Neural crest cell (in vitro differentiated cells): ENCODE measurements around the gene CPA5. TPM values are rescaled to one million over a fixed set of nuclear protein-coding genes. Genes with fewer than 3 reads are reported as not detected.
A peak's percentile ranks its signal among the peaks of the same experiment; 100 is the strongest.

Experiments
- DNase-seq: peaks from one replicate; pipeline ENCODE4 v3.0.0; 2021; ENCODE audit warnings: low read depth, mixed read lengths, low spot score
- H3K27ac Mint-ChIP-seq: one replicate; pipeline ENCODE4 v1.8.0; 2021; ENCODE audit warnings: mild to moderate bottlenecking, mixed read lengths; ENCODE audit not compliant: unreplicated experiment
- H3K27me3 Mint-ChIP-seq: 2 replicates; pipeline ENCODE4 v1.8.0; 2021; ENCODE audit warnings: low read depth, mild to moderate bottlenecking, mixed read lengths
- H3K36me3 Mint-ChIP-seq: 2 replicates; pipeline ENCODE4 v1.8.0; 2021; ENCODE audit warnings: low read depth, mild to moderate bottlenecking, mixed read lengths
- H3K4me1 Mint-ChIP-seq: 2 replicates; pipeline ENCODE4 v1.8.0; 2021; ENCODE audit warnings: mixed read lengths
- H3K4me3 Mint-ChIP-seq: one replicate; pipeline ENCODE4 v1.8.0; 2021; ENCODE audit warnings: mild to moderate bottlenecking, mixed read lengths
- H3K9me3 Mint-ChIP-seq: 2 replicates; pipeline ENCODE4 v1.8.0; 2021; ENCODE audit warnings: mixed read lengths
- CTCF ChIP-seq: fragments of 200-600 bp; sonication (generic); conservative IDR thresholded peaks from 2 replicates; pipeline ENCODE4 v1.5.0; 2021; ENCODE audit warnings: antibody characterized with exemption, mild to moderate bottlenecking
- total RNA-seq: library from RNA; stranded (reverse); gene quantifications from 2 replicates; pipeline ENCODE4 v1.2.1, GENCODE V29; 2021

The CPA5 gene
- total RNA-seq, 1 donor from 2014 or later, result not detected

- no peaks in the 10 kb centered on the region for H3K9me3 Mint-ChIP-seq
- H3K4me1 Mint-ChIP-seq, result peaks cover 25% of the 10 kb centered on the region
- H3K27ac Mint-ChIP-seq, result peak overlapping the region; percentile 52
- no peaks in the 10 kb centered on the region for H3K36me3 Mint-ChIP-seq
- H3K4me3 Mint-ChIP-seq, result no peak overlapping the region
- no peak for DNase-seq
- TF ChIP-seq CTCF, result no peak
- H3K27me3 Mint-ChIP-seq, result no peaks in the 10 kb centered on the region
Observed at GRCh38 chr7:130322615-130323014, 22.0 kb upstream of the CPA5 start.

DNA sequence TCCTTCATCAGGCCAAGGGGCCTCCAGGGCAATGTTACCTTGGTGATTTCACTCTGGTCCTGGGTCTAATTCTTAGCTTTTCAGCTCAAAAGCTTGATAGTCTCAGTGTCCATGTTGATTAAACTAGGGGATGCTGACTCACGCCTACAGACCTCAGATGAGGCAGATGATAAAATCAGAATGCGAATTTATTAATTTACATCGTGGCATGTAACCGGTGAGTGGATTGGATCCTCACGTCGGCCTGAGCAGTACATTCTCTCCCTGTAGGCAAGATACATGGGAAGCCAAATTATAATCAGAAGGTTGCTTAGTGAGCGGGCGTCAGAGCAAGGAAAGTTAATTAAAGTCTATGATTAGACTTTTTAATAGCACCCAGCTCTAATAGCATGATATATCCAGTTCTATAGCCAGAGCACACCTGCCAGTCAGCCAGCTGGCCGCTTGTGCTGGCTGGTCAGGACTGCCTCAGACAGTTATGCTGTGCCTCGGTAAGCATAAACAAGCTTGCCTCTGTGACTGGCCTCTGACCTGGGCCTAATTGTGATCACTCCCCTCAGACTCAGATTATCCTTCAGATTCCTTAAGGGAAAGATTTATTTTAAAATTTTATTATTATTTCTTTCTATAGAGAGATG, 20.2 kb upstream of the CPA5 start:
- no peak for TF ChIP-seq CTCF
- Mint-ChIP-seq H3K4me1 (peaks cover 11% of the 10 kb centered on the region), H3K27ac (peak overlapping the region; percentile 75), H3K27me3 (no peaks in the 10 kb centered on the region), H3K4me3 (no peak overlapping the region), H3K9me3 (no peaks in the 10 kb centered on the region), H3K36me3 (no peaks in the 10 kb centered on the region)
- no peak for DNase-seq

DNA sequence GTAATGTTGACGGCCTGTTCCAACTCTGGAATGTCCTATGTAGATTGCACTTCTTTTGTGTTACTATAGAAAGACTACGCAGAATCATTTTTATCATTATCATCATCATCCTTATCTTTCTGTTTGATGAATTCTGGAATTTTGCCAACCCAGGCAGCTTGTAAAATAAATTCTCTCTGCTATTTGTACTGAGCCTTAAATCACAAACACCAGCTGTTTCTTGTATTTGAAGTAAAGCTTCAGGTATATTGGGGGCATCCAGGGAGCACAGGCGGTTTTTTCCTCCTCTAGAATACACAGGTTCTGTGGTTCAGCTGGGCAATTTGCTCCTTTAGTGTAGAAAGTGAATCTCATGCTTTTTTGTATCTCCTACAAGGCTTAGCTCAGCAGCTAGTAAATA, 14.9 kb upstream of the CPA5 start:
- no peak for DNase-seq
- H3K27me3 Mint-ChIP-seq, result no peaks in the 10 kb centered on the region
- H3K9me3 Mint-ChIP-seq, result no peaks in the 10 kb centered on the region
- H3K4me3 Mint-ChIP-seq, result no peak overlapping the region
- H3K4me1 Mint-ChIP-seq, result peaks cover under 1% of the 10 kb centered on the region
- no peak overlapping the region for H3K27ac Mint-ChIP-seq
- no peak for TF ChIP-seq CTCF
- no peaks in the 10 kb centered on the region for H3K36me3 Mint-ChIP-seq

GRCh38 chr7:130332259-130333053, 12.2 kb upstream of the CPA5 start:
- no peaks in the 10 kb centered on the region for H3K36me3 Mint-ChIP-seq
- no peak for TF ChIP-seq CTCF

GRCh38 chr7:130333832-130334231, 10.8 kb upstream of the CPA5 start:
- Mint-ChIP-seq H3K27me3 (no peaks in the 10 kb centered on the region), H3K27ac (no peak overlapping the region), H3K4me1 (peaks cover 6% of the 10 kb centered on the region), H3K9me3 (no peaks in the 10 kb centered on the region), H3K4me3 (no peak overlapping the region), H3K36me3 (no peaks in the 10 kb centered on the region)
- no peak for DNase-seq
- no peak for TF ChIP-seq CTCF

More at GRCh38 chr7:130332259-130333053, 12.2 kb upstream of the CPA5 start:
- no peaks in the 10 kb centered on the region for H3K27me3 Mint-ChIP-seq
- H3K4me3 Mint-ChIP-seq, result no peak overlapping the region
- no peak for DNase-seq
- H3K27ac Mint-ChIP-seq, result no peak overlapping the region
- no peaks in the 10 kb centered on the region for H3K9me3 Mint-ChIP-seq
- peaks cover 6% of the 10 kb centered on the region for H3K4me1 Mint-ChIP-seq
